NK-92 (cell line): ENCODE results near the gene NPTN.

Experiments used
- DNase-seq: peaks from one replicate; lab custom pipeline; 2025; ENCODE audit not compliant: unreplicated experiment; lab: John Stamatoyannopoulos, UW

NPTN gene

GRCh38 chr15:73522011-73522410 lies 111.2 kb downstream of the NPTN start:
- DNase-seq = no peak

DNA sequence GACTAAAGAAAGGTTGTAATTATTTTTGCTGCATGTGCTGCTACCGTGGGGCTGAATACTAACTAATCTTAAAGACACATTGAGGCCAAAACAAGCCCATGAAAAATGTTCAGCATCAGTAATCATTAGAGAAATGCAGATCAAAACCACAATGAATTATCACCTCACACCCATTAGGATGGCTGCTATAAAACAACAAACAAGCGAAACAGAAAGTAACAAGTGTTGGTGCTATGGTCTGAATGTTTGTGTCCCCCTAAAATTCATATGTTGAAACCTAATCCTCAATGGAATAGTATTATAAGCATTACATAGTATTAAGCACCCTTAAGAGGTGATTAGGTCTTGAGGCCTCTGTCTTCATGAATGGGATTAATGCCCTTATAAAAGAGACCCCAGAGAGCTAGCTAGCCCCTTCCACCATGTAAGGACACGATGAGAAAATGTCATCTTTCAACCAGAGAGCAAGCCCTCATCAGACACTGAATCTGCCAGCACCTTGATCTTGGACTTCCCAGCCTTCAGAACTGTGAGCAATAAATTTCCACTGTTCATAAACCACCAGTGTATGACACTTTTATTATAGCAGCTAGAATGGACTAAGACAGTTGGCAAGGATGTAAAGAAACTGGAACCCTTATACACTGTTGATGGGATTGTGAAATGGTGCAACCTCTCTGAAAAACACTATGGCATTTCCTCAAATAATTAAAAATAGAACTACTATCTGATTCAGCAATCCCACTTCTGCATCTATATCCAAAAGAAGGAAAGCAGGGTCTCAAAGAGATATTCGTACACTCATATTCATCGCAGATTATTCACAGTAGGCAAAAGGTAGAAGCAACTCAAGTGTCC lies 114.1 kb downstream of the NPTN start:
- DNase-seq = no peak

GRCh38 chr15:73518180-73518862 lies 114.9 kb downstream of the NPTN start:
- DNase-seq = no peak

GRCh38 chr15:73517566-73517965 lies 115.6 kb downstream of the NPTN start:
- no peak for DNase-seq

- DNase-seq = no peak
Measured at GRCh38 chr15:73515527-73515926, 117.7 kb downstream of the NPTN start.
